ENCODE measurements around the gene ZC3H8.

ZC3H8 gene

DNA sequence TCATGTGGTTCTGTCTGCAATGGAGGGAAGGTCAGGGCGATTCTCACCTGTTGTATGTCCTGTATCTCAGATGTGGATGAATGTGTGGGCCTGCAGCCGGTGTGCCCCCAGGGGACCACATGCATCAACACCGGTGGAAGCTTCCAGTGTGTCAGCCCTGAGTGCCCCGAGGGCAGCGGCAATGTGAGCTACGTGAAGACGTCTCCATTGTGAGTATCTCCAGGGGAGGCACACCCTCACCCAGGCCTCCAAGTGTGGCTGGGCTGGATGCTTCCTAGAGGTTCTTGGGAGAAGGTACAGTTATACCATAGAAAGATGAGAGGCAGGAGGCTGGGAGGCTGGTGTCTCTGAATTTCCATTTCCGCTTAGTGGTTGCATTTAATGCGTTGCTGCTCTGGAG, 69.7 kb downstream of the ZC3H8 start:
- H3K36me3 ChIP-seq (ENCODE audit: control insufficient read depth, low read length) = no peaks in the 10 kb centered on the region
- TF ChIP-seq EZH2phosphoT487 (IDR thresholded peaks at IDR 0.05; ENCODE audit: borderline replicate concordance, low read length) = no peak
- TF ChIP-seq, protein P1, sequence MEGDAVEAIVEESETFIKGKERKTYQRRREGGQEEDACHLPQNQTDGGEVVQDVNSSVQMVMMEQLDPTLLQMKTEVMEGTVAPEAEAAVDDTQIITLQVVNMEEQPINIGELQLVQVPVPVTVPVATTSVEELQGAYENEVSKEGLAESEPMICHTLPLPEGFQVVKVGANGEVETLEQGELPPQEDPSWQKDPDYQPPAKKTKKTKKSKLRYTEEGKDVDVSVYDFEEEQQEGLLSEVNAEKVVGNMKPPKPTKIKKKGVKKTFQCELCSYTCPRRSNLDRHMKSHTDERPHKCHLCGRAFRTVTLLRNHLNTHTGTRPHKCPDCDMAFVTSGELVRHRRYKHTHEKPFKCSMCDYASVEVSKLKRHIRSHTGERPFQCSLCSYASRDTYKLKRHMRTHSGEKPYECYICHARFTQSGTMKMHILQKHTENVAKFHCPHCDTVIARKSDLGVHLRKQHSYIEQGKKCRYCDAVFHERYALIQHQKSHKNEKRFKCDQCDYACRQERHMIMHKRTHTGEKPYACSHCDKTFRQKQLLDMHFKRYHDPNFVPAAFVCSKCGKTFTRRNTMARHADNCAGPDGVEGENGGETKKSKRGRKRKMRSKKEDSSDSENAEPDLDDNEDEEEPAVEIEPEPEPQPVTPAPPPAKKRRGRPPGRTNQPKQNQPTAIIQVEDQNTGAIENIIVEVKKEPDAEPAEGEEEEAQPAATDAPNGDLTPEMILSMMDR (IDR thresholded peaks at IDR 0.05; ENCODE audit: low read depth, low read length, poor library complexity, severe bottlenecking) = no peak
- H3K9me2 ChIP-seq (replicated peaks; ENCODE audit: control insufficient read depth, low read length) = no peaks in the 10 kb centered on the region
- H3K4me2 ChIP-seq (ENCODE audit: low read length) = no peak overlapping the region
- H4K20me1 ChIP-seq (ENCODE audit: control insufficient read depth, insufficient read depth, low read depth, low read length) = no peaks in the 10 kb centered on the region
- H3K9me3 ChIP-seq (ENCODE audit: control insufficient read depth, insufficient read depth, low read length) = no peaks in the 10 kb centered on the region
- no peak overlapping the region for H3K27ac ChIP-seq (ENCODE audit: low read depth, low read length)
- no peaks in the 10 kb centered on the region for H3F3A ChIP-seq (ENCODE audit: control insufficient read depth, insufficient read depth)
- H3K4me1 ChIP-seq (ENCODE audit: control insufficient read depth, low read length) = peaks cover 19% of the 10 kb centered on the region
- H3K27me3 ChIP-seq (ENCODE audit: control insufficient read depth, low read length) = no peaks in the 10 kb centered on the region
- H3K79me2 ChIP-seq (ENCODE audit: control insufficient read depth, low read length) = no peaks in the 10 kb centered on the region
- H3K4me3 ChIP-seq (ENCODE audit: low read length) = no peak overlapping the region

GRCh38 chr2:112184121-112184520, 70.7 kb downstream of the ZC3H8 start:
- no peak overlapping the region for H3K27ac ChIP-seq (ENCODE audit: low read depth, low read length)
- no peaks in the 10 kb centered on the region for H3K9me3 ChIP-seq (ENCODE audit: control insufficient read depth, insufficient read depth, low read length)
- no peaks in the 10 kb centered on the region for H3K79me2 ChIP-seq (ENCODE audit: control insufficient read depth, low read length)
- no peaks in the 10 kb centered on the region for H3K9me2 ChIP-seq (replicated peaks; ENCODE audit: control insufficient read depth, low read length)
- H3K4me3 ChIP-seq (ENCODE audit: low read length) = no peak overlapping the region
- TF ChIP-seq EZH2phosphoT487 (IDR thresholded peaks at IDR 0.05; ENCODE audit: borderline replicate concordance, low read length) = no peak
- TF ChIP-seq, protein P1 (IDR thresholded peaks at IDR 0.05; ENCODE audit: low read depth, low read length, poor library complexity, severe bottlenecking) = no peak
- peaks cover 19% of the 10 kb centered on the region for H3K4me1 ChIP-seq (ENCODE audit: control insufficient read depth, low read length)
- no peaks in the 10 kb centered on the region for H3K27me3 ChIP-seq (ENCODE audit: control insufficient read depth, low read length)
- no peaks in the 10 kb centered on the region for H3K36me3 ChIP-seq (ENCODE audit: control insufficient read depth, low read length)
- H3F3A ChIP-seq (ENCODE audit: control insufficient read depth, insufficient read depth) = no peaks in the 10 kb centered on the region
- no peaks in the 10 kb centered on the region for H4K20me1 ChIP-seq (ENCODE audit: control insufficient read depth, insufficient read depth, low read depth, low read length)
- H3K4me2 ChIP-seq (ENCODE audit: low read length) = no peak overlapping the region

DNA sequence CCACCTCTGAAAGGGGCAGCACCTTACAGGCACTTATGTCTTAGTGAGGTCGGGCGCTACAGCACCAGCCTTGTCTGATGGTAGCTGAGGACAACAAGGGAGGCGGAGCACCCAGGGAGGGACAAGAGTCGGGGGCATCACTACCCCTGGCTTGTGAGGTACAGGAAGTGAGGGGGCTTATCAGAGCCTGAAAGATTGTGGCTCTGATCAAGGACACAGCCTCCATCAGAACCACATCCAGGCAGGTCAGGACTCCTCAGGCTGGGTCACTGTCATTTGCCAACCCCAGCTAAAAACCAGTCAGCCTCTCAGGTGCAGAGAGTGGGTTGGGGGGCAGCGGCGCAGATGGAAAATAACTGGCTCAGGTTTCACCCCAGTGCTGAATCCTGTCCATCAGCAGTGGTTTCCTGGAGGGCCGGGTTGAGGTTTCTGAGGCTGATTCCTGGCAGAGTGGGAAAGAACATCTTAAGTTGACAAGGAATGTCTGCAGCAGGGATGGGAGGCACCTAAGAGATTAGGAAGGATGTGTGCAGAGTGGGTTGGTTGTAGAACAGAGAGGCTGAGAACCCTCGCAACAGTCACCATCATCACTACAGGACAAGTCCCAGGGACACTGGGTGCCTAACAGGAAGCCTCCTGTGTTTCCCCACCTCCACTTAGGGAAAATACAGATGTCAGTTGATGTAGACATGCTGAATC, 71.4 kb downstream of the ZC3H8 start:
- Histone ChIP-seq H3K36me3 (ENCODE audit: control insufficient read depth, low read length) (no peaks in the 10 kb centered on the region), H3K4me3 (ENCODE audit: low read length) (no peak overlapping the region), H3K9me2 (replicated peaks; ENCODE audit: control insufficient read depth, low read length) (no peaks in the 10 kb centered on the region), H3K9me3 (ENCODE audit: control insufficient read depth, insufficient read depth, low read length) (no peaks in the 10 kb centered on the region), H3K4me2 (ENCODE audit: low read length) (no peak overlapping the region), H3K27ac (ENCODE audit: low read depth, low read length) (no peak overlapping the region), H3K79me2 (ENCODE audit: control insufficient read depth, low read length) (no peaks in the 10 kb centered on the region), H3F3A (ENCODE audit: control insufficient read depth, insufficient read depth) (no peaks in the 10 kb centered on the region), H4K20me1 (ENCODE audit: control insufficient read depth, insufficient read depth, low read depth, low read length) (no peaks in the 10 kb centered on the region), H3K4me1 (ENCODE audit: control insufficient read depth, low read length) (peaks cover 14% of the 10 kb centered on the region), H3K27me3 (ENCODE audit: control insufficient read depth, low read length) (no peaks in the 10 kb centered on the region)
- TF ChIP-seq EZH2phosphoT487 (IDR thresholded peaks at IDR 0.05; ENCODE audit: borderline replicate concordance, low read length) = no peak
- TF ChIP-seq, protein P1 (IDR thresholded peaks at IDR 0.05; ENCODE audit: low read depth, low read length, poor library complexity, severe bottlenecking) = no peak
